NAMALWA (cell line): Measurements from ENCODE around the gene PRKAA2.
"Not testable (repeated sequence)": the region's sequence is repeated elsewhere in the genome, so short reads cannot be mapped to it uniquely, and the experiment has no call there.

ENCODE experiments used
- DNase-seq: peaks from one replicate; pipeline ENCODE4 v3.0.0-alpha.2; 2015; ENCODE audit warnings: low spot score

Gene PRKAA2

GRCh38 chr1:56644919-56645676 is at the start of gene PRKAA2:
TSS of gene PRKAA2 (plus strand) at chr1:56645314. CDS start at chr1:56645388, 74 bp downstream.
- DNase-seq = no peak

- not testable (repeated sequence) for DNase-seq
Observed at GRCh38 chr1:56595397-56596191, 49.5 kb upstream of the PRKAA2 start.

GRCh38 chr1:56610097-56610496 is 35.0 kb upstream of the PRKAA2 start:
- not testable (repeated sequence) for DNase-seq

GRCh38 chr1:56610770-56611169 is 34.3 kb upstream of the PRKAA2 start:
- not testable (repeated sequence) for DNase-seq

GRCh38 chr1:56617141-56617540 is 28.0 kb upstream of the PRKAA2 start:
- DNase-seq = no peak

- no peak for DNase-seq
Observed at GRCh38 chr1:56625819-56626440, 19.2 kb upstream of the PRKAA2 start.

- DNase-seq = no peak
Observed at GRCh38 chr1:56626546-56626945, 18.6 kb upstream of the PRKAA2 start.

- no peak for DNase-seq
Observed at GRCh38 chr1:56627019-56627635, 18.0 kb upstream of the PRKAA2 start.

GRCh38 chr1:56627636-56628039 is 17.5 kb upstream of the PRKAA2 start:
- no peak for DNase-seq

GRCh38 chr1:56630786-56631185 is 14.3 kb upstream of the PRKAA2 start:
- no peak for DNase-seq

- no peak for DNase-seq
Observed at GRCh38 chr1:56631901-56632300, 13.2 kb upstream of the PRKAA2 start.

GRCh38 chr1:56634981-56635380 is 10.1 kb upstream of the PRKAA2 start:
- DNase-seq = no peak

GRCh38 chr1:56638248-56638647 is 6.9 kb upstream of the PRKAA2 start:
- DNase-seq = no peak

GRCh38 chr1:56639211-56639610 is 5.9 kb upstream of the PRKAA2 start:
- no peak for DNase-seq

- DNase-seq = no peak
Observed at GRCh38 chr1:56643661-56644060, 1.5 kb upstream of the PRKAA2 start.

- DNase-seq = no peak
Observed at GRCh38 chr1:56644064-56644918, 823 bp upstream of the PRKAA2 start.

- DNase-seq = no peak
Observed at GRCh38 chr1:56645677-56646305, 677 bp downstream of the PRKAA2 start.

GRCh38 chr1:56646611-56647010 is 1.5 kb downstream of the PRKAA2 start:
- no peak for DNase-seq

- no peak for DNase-seq
Observed at GRCh38 chr1:56647106-56647505, 2.0 kb downstream of the PRKAA2 start.

GRCh38 chr1:56648546-56648945 is 3.4 kb downstream of the PRKAA2 start:
- DNase-seq = no peak
